Esophagus muscularis mucosa (tissue), 4 donors: Measurements from ENCODE around the gene LRIT1. TPM values are rescaled to one million over a fixed set of nuclear protein-coding genes. Genes with fewer than 3 reads are reported as not detected.
"Not testable (repeated sequence)": the region's sequence is repeated elsewhere in the genome, so short reads cannot be mapped to it uniquely, and the experiment has no call there.

ENCODE experiments used
- DNase-seq: peaks from one replicate; pipeline ENCODE4 v3.0.0-alpha.2; 2017; ENCODE audit errors: extremely low spot score
- H3K27ac ChIP-seq, 4 donors: fragments of 200-600 bp; sonication (generic); replicated peaks in 1 of 4; 1 replicate in 3 of 4; 2 replicates in 1 of 4; pipeline ENCODE4 v1.5.1; 2016 to 2019; ENCODE audit warnings: mild to moderate bottlenecking in 1 of 4
- H3K27me3 ChIP-seq, 4 donors: fragments of 200-600 bp; sonication (generic); one replicate each; pipeline versions ENCODE4 v1.5.1 to v1.6.0; 2016 to 2019
- H3K36me3 ChIP-seq, 4 donors: fragments of 200-600 bp; sonication (generic); one replicate each; pipeline ENCODE4 v1.5.1; 2016 to 2019
- H3K4me1 ChIP-seq, 4 donors: fragments of 200-600 bp; sonication (generic); one replicate each; pipeline ENCODE4 v1.5.1; 2016 to 2019
- H3K4me3 ChIP-seq, 4 donors: fragments of 200-600 bp; sonication (generic); 1 replicate in 2 of 4; 2 replicates in 2 of 4; pipeline ENCODE4 v1.5.1; 2016 to 2019; ENCODE audit warnings: mild to moderate bottlenecking in 4 of 4, moderate library complexity in 1 of 4
- H3K9me3 ChIP-seq, 4 donors: fragments of 200-600 bp; sonication (generic); 1 replicate in 3 of 4; 2 replicates in 1 of 4; pipeline ENCODE4 v1.5.1; 2016 to 2019
- CTCF ChIP-seq, 3 experiments: fragments of 200-600 bp in 2 of 3; fragments of 450-650 bp in 1 of 3; sonication (generic) in 2 of 3; IDR thresholded peaks; one replicate each; pipeline ENCODE4 v1.5.1; 2017 to 2019; ENCODE audit warnings: antibody characterized with exemption in 3 of 3, mild to moderate bottlenecking in 2 of 3, moderate library complexity in 1 of 3
- EP300 ChIP-seq: sonication (generic); formaldehyde crosslinking; IDR thresholded peaks from one replicate; pipeline ENCODE4 v1.6.1; 2017; ENCODE audit warnings: antibody characterized with exemption
- POLR2A ChIP-seq: fragments of 450-650 bp; IDR thresholded peaks from one replicate; pipeline ENCODE4 v1.6.1; 2017; ENCODE audit warnings: antibody characterized with exemption, moderate library complexity, mild to moderate bottlenecking, low read depth
- POLR2AphosphoS5 ChIP-seq, 2 donors: sonication (generic); formaldehyde crosslinking; IDR thresholded peaks; one replicate each; pipeline ENCODE4 v1.6.1; 2017; ENCODE audit warnings: antibody characterized with exemption in 2 of 2
- WGBS: methylation state at CpG from one replicate; pipeline ENCODE4 v1.1.5; 2018; 5-methylcytosine and 5-hydroxymethylcytosine counted together
- intact Hi-C: fragments of 100-400 bp; cut with DNase I; formaldehyde crosslinking; loops from one replicate; pipeline ENCODE4 v1.15.1; 2023
- total RNA-seq, 4 donors: library from RNA; depleted of rRNA; stranded (reverse); fragments of >200 nt; gene quantifications; one replicate each; pipeline versions ENCODE4 v1.1.0 to v1.2.1, GENCODE V29; 2016

Gene LRIT1, protein sequence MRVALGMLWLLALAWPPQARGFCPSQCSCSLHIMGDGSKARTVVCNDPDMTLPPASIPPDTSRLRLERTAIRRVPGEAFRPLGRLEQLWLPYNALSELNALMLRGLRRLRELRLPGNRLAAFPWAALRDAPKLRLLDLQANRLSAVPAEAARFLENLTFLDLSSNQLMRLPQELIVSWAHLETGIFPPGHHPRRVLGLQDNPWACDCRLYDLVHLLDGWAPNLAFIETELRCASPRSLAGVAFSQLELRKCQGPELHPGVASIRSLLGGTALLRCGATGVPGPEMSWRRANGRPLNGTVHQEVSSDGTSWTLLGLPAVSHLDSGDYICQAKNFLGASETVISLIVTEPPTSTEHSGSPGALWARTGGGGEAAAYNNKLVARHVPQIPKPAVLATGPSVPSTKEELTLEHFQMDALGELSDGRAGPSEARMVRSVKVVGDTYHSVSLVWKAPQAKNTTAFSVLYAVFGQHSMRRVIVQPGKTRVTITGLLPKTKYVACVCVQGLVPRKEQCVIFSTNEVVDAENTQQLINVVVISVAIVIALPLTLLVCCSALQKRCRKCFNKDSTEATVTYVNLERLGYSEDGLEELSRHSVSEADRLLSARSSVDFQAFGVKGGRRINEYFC
- not detected for total RNA-seq

DNA sequence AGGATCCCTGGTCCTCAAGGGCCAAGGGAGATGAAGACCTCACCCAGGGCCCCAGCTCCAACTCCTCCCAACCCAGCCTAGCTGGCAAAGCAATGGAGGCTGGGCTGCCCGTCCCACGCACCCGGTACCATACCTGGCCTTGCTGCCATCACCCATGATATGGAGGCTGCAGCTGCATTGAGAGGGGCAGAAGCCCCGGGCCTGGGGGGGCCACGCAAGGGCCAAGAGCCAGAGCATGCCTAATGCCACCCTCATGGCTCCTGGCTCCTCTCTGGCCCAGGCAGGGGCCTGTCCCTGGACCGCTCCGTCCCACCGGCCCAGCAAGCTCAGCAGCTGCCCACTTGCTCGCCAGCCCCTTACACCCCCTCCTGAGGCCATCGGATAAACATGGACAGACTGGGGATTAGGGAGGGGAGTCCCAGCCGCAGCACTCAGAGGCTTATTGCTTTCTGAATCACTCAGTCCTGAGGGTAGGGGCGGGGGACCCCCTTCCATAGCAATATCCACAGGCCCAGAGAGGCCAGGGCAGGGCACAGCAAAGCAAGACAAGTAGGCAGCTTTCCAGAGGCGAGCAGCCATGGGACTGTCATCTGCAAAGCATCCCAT lies at the start of gene LRIT1:
Gene LRIT1 (minus strand): TSS at position 362 of the 606 bp plus-strand sequence. CDS start 107 bp downstream, at position 255.
- H3K36me3 ChIP-seq = no peaks in the 10 kb centered on the region
- intact Hi-C loops = no loop called here
- H3K27ac ChIP-seq = no peak within 1 kb of the TSS
- H3K4me3 ChIP-seq = no peak within 1 kb of the TSS
- no peak for DNase-seq
- H3K4me1 ChIP-seq = peaks cover 0 to 4% (median 2%) of the 10 kb centered on the region in 4 donors
- no peak for TF ChIP-seq EP300
- no peak for TF ChIP-seq POLR2A
- no peak for TF ChIP-seq CTCF (IDR thresholded peaks at IDR 0.05)
- no peak for TF ChIP-seq POLR2AphosphoS5 (IDR thresholded peaks at IDR 0.05)
- 84% methylated on average over 8 of the region's 13 CpGs for WGBS
- peaks cover 0 to 20% (median 0%) of the 10 kb centered on the region in 4 donors for H3K27me3 ChIP-seq
- H3K9me3 ChIP-seq = no peaks in the 10 kb centered on the region

DNA sequence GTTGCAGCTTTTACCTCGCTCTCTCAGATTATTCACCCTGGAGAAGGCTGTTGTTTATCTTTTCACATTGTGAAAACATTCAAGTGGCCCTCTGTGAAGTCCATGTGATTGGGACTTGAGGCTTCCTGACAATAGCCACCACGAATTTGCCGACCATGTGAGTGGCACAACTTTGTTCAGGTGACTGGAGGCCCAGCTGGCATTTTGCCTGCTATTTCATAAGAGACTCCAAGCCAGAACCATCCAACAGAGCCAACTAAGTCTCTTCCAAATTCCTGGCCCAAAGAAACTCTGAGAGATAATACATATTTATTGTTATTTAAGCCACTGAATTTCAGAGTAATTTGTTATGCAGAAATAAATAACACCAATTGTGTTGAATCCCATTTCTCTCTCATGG lies 48.9 kb upstream of the LRIT1 start:
- TF ChIP-seq POLR2A = no peak
- intact Hi-C loops = no loop called here
- DNase-seq = no peak
- 69% methylated on average over 3 of the region's 3 CpGs for WGBS
- Histone ChIP-seq H3K4me3 (no peak overlapping the region), H3K9me3 (no peaks in the 10 kb centered on the region), H3K4me1 (peaks cover 0 to 4% (median 0%) of the 10 kb centered on the region in 4 donors), H3K27ac (no peak overlapping the region), H3K36me3 (no peaks in the 10 kb centered on the region), H3K27me3 (no peaks in the 10 kb centered on the region)

DNA sequence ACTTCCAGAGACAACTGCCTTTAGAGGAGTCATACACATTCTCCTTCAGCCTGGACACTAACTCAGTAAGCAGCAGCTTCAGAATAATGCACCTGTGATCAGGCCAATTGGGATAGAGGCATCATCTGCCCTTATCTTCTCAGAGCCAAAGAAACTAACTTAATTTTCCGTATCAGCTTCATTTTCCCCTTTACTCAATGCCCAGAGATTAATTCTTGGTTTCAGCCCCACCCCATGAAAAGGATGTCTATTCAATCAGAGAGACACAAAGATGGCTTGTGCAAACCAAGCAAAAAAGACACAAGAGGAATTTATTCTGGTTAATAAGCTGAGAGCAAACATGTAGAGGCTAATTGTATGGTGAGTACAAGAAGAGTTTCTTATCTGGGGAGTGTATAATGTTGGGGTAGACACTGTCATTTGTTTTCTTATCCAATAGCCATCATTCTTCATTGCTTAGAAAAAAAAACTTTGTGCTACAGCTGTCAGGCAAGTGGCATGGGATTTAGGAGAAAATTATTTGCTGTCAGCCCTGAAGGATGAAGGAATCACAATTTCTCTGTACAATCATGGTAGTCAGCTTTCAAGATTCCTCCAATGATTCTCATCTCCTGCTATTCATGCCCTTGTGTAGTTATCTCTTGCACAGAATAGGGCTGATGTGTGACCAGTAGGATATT lies 48.3 kb upstream of the LRIT1 start:
- Histone ChIP-seq H3K27ac (no peak overlapping the region), H3K27me3 (no peaks in the 10 kb centered on the region), H3K9me3 (no peaks in the 10 kb centered on the region), H3K4me3 (no peak overlapping the region), H3K36me3 (no peaks in the 10 kb centered on the region), H3K4me1 (peaks cover 0 to 3% (median 0%) of the 10 kb centered on the region in 4 donors)
- WGBS = 79% methylated on average over 1 of the region's 1 CpG
- no peak for DNase-seq
- TF ChIP-seq POLR2AphosphoS5 (IDR thresholded peaks at IDR 0.05) (no peak), POLR2A (no peak), CTCF (IDR thresholded peaks at IDR 0.05) (no peak), EP300 (no peak)
- intact Hi-C loops = no loop called here

- Histone ChIP-seq H3K27ac (no peak overlapping the region), H3K36me3 (no peaks in the 10 kb centered on the region), H3K4me1 (no peaks in the 10 kb centered on the region), H3K4me3 (no peak overlapping the region), H3K27me3 (no peaks in the 10 kb centered on the region), H3K9me3 (no peaks in the 10 kb centered on the region)
- DNase-seq = no peak
- 100% methylated on average over 1 of the region's 1 CpG for WGBS
- TF ChIP-seq EP300 = no peak
- TF ChIP-seq CTCF (IDR thresholded peaks at IDR 0.05) = no peak
- intact Hi-C loops = no loop called here
Measured at GRCh38 chr10:84288151-84288550, 46.8 kb upstream of the LRIT1 start.

GRCh38 chr10:84286695-84287094 lies 45.3 kb upstream of the LRIT1 start:
- Histone ChIP-seq H3K4me3 (no peak overlapping the region), H3K27ac (no peak overlapping the region), H3K27me3 (no peaks in the 10 kb centered on the region), H3K36me3 (no peaks in the 10 kb centered on the region), H3K4me1 (no peaks in the 10 kb centered on the region), H3K9me3 (no peaks in the 10 kb centered on the region)
- intact Hi-C loops = no loop called here
- DNase-seq = no peak
- TF ChIP-seq EP300 = no peak
- TF ChIP-seq CTCF (IDR thresholded peaks at IDR 0.05) = no peak
- TF ChIP-seq POLR2AphosphoS5 (IDR thresholded peaks at IDR 0.05) = no peak
- no peak for TF ChIP-seq POLR2A

GRCh38 chr10:84279876-84280475 lies 38.6 kb upstream of the LRIT1 start:
- H3K27ac ChIP-seq, H3K4me1 ChIP-seq, H3K4me3 ChIP-seq, H3K36me3 ChIP-seq, H3K9me3 ChIP-seq, intact Hi-C loops, DNase-seq: not testable (repeated sequence)
- H3K27me3 ChIP-seq = peaks cover 0 to 23% (median 0%) of the 10 kb centered on the region in 4 donors
- 76% methylated on average over 29 of the region's 31 CpGs for WGBS
